Measurements from ENCODE around the gene FHL5.
"Not testable (repeated sequence)": the region's sequence is repeated elsewhere in the genome, so short reads cannot be mapped to it uniquely, and the experiment has no call there.

The FHL5 gene

DNA sequence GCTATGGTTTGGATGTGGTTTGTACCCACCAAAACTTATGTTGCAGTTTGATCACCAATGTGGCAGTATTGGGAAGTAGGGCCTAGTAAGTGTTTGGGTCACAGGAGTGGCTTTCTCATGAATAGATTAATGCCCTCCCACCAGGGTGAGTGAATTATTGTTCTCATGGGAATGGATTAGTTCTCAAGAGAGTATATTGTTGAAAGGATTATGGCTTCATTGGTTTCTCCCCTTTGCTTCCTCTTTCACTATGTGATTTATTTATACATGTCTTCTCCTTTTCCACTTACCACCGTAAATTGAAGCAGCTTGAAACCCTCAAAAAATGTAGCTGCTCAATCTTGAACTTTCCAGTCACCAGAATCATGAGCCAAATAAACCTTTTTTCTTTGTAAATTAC, 30.5 kb upstream of the FHL5 start:
- DNase-seq (ENCODE audit: low spot score): no peak
- TF ChIP-seq, protein P1, sequence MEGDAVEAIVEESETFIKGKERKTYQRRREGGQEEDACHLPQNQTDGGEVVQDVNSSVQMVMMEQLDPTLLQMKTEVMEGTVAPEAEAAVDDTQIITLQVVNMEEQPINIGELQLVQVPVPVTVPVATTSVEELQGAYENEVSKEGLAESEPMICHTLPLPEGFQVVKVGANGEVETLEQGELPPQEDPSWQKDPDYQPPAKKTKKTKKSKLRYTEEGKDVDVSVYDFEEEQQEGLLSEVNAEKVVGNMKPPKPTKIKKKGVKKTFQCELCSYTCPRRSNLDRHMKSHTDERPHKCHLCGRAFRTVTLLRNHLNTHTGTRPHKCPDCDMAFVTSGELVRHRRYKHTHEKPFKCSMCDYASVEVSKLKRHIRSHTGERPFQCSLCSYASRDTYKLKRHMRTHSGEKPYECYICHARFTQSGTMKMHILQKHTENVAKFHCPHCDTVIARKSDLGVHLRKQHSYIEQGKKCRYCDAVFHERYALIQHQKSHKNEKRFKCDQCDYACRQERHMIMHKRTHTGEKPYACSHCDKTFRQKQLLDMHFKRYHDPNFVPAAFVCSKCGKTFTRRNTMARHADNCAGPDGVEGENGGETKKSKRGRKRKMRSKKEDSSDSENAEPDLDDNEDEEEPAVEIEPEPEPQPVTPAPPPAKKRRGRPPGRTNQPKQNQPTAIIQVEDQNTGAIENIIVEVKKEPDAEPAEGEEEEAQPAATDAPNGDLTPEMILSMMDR (IDR thresholded peaks at IDR 0.05; ENCODE audit: extremely low read depth, missing control alignments): no peak

DNA sequence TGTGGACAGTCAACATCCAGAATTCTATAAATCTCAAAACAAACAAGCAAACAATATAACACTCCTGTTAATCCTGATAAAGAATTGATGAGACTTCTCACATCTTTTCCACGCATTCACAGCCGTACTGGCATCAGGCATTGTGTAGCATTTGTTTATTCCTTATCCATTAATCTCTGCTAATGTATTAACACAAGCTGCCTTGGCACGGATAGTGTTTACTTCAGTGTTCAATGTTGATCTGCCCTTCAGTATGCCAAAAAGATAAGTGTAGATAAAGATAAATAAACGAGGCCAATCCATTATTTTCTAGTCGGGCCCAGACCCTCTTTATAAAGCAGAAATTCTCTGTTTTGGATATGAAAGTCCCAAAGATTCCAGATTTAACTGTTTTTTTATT, 25.2 kb upstream of the FHL5 start:
- TF ChIP-seq, protein P1 (IDR thresholded peaks at IDR 0.05; ENCODE audit: extremely low read depth, missing control alignments): no peak
- DNase-seq (ENCODE audit: low spot score): no peak

DNA sequence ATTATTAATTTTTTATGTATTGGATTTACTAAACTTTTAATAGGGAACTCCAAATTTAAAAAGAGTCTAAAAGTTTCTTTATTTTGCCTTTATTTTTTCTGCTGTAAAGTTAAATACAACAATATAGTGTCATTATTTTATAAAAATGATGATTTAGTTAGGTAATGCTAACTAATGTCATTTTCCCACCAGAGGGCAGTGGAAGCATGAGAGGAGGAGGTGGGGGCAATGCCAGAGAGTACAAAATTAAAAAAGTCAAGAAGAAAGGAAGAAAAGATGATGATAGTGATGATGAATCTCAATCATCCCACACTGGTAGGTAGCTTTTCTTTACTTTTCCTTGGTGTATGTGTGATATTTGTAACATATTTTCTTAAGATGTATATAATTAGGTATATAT, 20.2 kb upstream of the FHL5 start:
- TF ChIP-seq, protein P1 (IDR thresholded peaks at IDR 0.05; ENCODE audit: extremely low read depth, missing control alignments): peak; percentile 5
- no peak for DNase-seq (ENCODE audit: low spot score)

DNA sequence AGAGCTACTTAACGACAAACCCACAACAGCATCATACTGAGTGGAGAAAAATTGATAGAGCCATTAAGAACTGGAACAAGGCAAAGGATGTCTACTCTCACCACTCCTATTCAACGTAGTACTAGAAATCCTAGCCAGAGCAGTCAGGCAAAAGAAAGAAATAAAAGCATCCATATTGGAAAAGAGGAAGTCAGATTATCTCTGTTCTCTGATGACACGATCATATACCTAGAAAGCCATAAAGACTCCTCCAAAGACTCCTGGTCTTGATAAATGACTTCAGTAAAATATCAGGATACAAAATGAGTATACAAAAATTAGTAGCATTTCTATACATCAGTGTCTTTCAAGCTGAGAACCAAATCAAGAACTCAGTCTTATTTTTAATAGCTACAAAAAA, 17.0 kb upstream of the FHL5 start:
- no peak for DNase-seq (ENCODE audit: low spot score)
- TF ChIP-seq, protein P1 (IDR thresholded peaks at IDR 0.05; ENCODE audit: extremely low read depth, missing control alignments): no peak

DNA sequence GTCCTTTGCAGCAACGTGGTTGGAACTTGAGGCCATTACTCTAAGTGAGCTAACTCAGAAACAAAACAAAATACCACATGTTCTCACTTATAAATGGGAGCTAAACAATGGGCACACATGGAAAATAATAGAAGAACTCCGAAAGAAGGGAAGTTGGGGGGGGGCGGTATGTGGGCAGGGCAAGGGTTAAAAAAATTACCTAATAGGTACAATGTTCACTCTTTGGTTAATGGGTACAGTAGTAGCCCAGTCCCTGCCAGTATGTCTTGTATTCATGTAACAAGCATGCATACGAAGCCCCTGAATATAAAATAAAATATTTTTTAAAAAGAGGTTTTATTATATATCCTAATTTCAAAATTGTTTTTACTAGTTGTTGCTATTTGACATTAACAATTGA, 15.3 kb upstream of the FHL5 start:
- TF ChIP-seq, protein P1 (IDR thresholded peaks at IDR 0.05; ENCODE audit: extremely low read depth, missing control alignments): no peak
- no peak for DNase-seq (ENCODE audit: low spot score)

DNA sequence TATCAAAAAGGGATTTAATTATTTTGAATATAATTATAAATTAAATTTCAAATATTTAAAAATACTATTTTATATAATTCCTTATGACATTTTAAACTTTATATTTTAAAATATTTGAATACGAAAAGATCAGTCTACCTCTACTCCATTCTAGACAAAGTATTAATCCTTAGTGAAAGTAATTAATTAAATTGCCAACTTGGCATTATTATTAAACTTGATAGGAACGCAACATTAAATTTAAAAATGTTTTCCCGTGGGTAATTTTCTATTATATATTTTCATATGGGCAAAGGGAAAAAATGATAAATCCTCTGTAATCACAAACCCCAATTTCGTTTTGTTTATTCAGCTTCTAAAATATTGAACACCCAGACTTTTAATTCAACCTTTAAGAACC, 8.4 kb upstream of the FHL5 start:
- TF ChIP-seq, protein P1 (IDR thresholded peaks at IDR 0.05; ENCODE audit: extremely low read depth, missing control alignments): no peak
- DNase-seq (ENCODE audit: low spot score): no peak

DNA sequence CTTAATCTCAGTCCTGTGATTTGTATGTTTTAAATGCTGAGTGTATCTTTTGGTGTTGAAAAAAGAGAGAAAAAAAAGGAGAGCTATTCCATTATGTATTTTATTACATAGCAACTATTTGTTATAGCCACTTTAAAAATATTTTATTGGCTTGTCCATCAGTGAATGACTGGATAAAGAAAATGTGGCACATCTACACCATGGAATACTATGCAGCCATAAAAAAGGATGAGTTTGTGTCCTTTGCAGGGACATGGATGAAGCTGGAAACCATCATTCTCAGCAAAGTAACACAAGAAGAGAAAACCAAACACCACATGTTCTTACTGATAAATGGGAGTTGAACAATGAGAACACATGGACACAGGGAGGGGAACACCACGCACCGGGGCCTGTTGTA, 3.2 kb upstream of the FHL5 start:
- not testable (repeated sequence) for DNase-seq (ENCODE audit: low spot score)

DNA sequence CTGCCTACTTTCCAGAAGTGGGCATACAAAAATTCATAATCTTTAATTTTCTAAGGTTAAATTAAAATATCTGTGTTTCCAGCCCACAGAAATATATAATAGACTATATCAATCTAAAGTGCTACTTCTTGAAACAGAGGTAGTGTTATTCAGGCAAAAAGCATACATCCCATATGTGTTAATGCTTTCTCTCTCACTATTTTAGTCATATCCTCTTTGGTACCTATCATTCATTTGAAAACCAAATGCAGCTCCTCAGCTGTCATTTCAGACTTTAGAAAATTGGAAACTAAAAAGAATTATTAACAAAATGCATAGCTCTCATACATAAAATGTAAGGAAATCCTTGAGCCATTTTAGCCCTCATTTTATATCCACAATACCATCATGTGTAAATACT, 925 bp downstream of the FHL5 start:
- TF ChIP-seq, protein P1 (IDR thresholded peaks at IDR 0.05; ENCODE audit: extremely low read depth, missing control alignments): no peak
- DNase-seq (ENCODE audit: low spot score): no peak
